SW 1271 (cell line): ENCODE measurements around the gene CCDC178.
"Not testable (repeated sequence)": the region's sequence is repeated elsewhere in the genome, so short reads cannot be mapped to it uniquely, and the experiment has no call there.

ENCODE experiments used
- DNase-seq, 2 experiments: peaks; one replicate each; lab custom pipeline; 2025; lab: John Stamatoyannopoulos, UW

The CCDC178 gene, protein sequence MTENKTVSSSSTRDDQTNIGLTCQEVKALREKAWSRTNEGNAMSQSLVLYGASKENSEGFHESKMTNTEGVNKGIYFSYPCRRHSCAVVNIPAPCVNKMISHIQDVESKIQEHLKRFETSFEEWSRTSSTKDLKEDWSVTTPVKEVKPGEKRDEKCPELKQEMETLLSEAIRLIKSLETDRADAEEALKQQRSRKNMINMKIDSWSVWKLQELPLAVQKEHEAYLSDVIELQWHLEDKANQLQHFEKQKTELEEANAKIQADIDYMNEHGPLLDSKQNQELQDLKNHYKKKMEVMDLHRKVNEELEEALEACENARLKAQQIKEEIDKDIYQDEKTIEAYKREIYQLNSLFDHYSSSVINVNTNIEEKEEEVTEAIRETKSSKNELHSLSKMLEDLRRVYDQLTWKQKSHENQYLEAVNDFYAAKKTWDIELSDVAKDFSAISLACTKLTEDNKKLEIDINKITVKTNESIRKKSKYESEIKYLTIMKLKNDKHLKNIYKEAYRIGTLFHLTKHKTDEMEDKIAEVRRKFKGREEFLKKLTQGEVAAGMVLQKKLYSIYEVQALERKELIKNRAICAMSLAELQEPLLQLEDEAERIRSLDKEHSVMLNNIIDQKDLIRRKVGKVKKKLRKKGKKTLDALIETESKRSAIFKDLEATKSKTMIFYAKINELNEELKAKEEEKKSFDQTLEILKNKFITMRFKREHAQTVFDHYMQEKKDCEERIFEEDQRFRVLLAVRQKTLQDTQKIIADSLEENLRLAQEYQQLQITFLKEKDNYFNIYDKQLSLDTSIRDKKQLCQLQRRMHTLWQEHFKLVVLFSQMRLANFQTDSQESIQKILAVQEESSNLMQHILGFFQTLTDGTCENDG

DNA sequence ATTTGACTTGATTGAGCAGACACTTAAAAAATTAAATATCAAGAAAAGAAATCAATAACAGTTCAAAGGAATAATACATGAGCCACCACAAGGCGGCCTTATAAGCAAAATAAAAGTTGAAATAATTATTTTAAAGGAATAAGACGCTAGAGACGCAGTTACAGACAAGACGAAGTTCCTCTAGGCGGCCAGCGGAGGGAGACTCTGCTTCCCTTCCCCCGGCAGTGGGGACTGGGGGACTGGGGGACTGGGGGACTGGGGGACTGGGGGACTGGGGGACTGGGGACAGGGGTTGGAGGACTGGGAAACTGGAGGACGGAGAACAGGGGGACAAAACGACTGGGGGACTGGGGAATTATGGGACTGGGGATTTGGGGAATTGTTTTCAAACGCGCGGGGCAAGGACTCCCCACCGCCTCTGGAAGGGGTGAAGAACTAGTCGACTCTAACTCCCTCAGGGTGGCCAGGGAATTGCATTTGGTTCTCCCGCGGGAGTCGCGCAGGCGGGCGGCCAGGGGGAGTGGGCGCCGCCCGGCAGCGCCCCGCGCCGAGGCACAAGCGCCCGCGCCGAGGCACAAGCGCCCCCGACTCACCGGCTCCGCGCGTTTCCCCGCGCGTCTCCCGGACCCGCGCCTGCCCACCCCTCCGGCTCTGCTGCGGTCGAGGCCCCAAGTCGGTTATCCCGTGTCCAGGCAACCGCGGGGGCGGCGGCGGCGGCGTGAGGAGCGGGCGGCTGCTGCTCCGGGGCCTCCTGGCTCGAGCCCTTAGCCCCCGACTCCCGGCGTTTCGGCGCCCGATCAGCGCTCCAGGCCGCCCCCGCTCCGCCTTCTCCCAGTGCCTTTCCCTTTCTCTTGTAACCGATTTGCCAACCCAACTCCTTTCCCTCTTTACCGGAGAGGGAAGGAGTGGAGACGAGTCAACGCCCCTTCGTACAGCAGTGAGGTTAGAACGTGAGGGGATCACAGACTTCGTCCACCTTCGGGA lies at the start of gene CCDC178:
Gene CCDC178 (minus strand): TSS at position 662 of the 984 bp plus-strand sequence. CDS start 28,633 bp downstream, outside the sequence.
- DNase-seq = peak in 1 of 2 experiments; percentile 56

DNA sequence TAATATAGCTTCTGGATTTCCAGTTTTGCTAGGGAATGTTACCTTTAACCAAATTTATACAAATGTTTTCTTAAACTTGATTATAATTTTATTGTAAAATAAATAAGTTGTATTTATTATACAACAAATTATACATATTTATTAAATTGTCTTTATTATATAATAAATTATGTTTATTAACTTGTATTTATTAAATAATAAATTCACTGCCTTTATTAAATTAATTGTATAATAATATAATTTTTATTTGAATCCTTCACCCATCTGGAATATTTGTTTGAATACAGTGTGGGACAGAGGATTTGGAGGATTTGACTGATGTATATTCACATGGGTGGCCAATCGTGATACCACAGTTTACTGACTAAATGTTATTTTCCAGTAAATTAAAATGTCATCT lies 43.4 kb upstream of the CCDC178 start:
- DNase-seq = no peak

DNA sequence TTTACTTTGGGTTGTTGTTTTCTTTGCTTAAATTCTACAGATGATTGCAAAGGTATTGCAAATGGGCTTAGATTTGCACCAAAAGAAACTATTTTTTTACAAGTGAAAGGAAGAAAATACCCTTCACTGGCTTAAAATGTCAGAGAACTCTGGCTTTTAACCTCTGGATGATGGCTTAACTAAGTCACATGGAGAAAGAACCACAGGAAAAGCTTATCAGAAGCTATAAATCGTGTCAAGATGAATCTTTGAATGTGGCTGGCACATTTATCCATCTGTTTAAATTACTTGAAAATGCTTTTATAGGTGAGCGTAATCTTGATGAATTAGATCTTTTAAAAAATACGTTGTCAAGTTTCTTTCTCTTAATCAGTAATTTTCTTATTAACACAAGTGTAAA lies 32.0 kb upstream of the CCDC178 start:
- no peak for DNase-seq

DNA sequence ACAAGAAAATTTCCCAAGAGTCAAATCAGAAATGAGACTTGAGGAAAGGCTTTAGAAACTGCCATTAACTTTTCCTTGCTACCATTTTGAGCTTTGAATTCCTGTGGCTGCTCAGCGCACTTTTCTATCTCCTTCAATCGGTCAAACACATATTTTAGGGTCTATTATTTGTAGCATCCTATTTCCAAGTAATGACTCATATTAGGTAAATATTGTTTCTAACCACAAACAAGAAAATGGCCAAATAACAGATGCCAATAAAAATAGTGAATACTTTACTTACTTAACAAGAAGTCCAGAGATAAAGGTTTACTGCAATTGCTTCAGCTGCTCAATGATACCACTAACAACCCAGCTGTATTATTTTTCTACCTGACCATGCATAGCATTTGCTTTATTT lies 29.7 kb upstream of the CCDC178 start:
- DNase-seq = no peak

DNA sequence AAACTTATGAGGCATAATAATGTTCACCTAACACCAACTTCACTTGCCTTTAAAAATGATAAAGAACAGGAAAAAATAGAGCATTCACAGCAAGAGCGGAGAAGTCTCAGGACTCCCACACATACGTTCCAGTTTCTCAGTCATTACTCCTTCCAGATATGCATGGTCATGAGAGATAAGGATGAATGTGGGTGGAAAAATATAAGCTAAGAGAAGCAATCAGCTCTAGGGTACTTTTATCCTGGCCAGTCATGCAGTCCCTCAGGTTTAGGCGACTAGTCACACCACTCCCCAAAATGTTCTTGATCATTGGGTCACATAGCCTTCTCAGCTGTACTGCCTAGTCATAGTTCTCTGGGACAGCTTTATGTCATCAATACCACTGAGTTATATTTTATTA lies 29.2 kb upstream of the CCDC178 start:
- DNase-seq = no peak

DNA sequence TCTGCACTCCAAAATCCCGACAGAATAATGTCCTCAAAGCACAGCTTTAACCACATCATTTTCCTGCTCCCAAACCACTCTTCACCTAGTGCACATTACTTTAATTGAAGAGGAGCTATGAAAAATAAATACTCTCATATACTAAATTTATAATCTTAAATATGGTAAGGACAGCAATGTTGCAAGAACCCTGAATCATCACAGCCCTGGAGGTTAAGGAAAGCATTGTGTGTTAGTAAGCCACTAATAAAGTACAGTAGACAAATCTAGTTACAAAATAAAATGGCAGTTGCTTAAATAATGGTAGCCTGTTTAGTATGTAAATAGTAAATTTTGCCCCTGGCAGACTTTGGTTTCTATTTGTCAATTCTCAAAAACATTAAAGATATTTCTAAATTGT lies 27.0 kb upstream of the CCDC178 start:
- DNase-seq = no peak

DNA sequence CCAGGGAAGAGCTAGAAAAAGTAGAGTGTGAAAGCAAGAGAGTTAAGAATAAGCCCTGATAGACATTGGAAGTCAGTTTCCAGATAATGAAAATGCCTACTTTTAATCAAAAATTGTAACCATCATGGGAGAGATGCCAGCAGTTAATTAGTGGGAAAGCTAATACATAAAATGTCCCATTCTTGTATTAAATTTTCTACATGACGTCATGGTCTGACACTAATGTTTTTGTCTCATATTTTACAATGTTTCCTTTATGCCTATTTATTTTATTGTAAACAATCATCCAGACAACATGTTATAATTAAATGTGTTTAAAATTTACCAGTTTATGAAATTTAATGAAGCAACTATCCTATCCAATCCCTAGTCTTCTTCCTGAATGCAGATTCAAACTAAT lies 26.3 kb upstream of the CCDC178 start:
- no peak for DNase-seq

DNA sequence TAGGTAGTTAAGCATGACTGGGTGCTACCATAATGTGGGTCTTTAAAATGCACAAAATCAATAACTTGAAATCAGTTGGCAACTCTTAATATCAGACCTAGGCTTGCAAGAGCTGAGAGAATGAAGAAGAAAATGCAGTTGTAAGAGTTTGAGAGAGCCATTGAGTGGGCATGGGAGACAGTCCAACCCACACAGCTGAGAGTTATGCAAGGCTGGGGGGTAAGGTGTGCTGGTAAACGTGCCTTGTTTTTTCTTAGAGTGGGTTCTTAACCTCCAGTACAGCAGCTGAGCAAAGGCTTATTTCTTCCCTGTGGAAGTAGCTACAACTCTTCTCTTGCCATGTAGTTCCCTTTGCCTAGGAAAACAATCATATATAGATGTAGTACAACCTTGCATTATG lies 20.2 kb upstream of the CCDC178 start:
- no peak for DNase-seq

DNA sequence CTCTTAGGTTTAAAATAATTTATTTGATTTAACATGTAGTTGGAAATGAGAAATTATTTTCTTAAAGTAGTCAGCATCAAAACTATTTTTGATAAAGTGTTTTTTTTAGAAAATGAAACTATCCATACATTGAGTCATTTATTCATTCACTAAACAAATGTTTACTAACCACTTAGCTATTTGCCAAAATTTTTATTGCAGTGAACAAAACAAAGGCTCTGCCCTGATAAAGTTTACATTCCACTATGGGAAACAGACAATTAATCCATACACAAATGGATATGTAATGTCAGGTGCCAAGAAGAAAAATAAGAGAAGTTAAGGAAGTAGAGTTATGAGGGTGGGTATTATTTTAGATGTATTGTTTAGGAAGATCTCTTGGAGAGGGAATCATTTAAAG lies 19.1 kb upstream of the CCDC178 start:
- DNase-seq = no peak

DNA sequence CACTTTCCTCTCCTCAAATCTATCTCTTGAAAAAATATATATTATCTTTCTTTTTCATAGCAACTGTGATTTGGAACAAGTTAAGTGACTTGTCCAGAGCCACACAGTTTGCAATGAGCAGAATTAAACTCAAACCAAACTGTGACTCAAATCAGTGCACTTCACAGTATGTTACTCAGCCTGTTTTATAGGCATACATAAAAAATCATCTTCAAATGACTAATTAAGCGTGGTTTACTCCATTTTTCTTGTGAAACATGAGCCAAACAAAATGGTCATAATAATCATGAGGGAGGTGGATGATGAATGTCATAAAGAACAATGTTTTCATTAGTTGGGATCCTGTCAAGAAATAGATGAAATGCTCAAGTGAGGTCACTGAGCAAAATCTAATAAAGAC lies 6.1 kb upstream of the CCDC178 start:
- DNase-seq = no peak

DNA sequence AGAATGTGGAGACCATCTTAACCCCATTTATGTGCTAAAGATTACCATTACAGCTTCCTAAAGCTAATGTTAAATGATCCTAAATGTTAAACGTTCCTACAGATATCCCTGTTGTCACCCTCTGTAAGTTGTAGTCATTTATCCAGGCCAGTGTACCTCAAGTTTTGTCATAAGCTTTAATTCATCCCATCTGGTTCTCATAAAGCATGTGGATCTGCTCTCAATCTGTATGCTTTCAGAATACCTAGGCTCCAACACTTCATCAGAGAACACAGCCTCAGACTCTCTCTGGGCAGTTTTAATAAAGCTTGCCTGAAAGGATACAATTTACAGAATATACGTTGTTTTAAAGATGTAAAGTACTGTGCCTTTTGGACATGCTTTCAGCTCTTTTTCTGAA lies 4.2 kb upstream of the CCDC178 start:
- DNase-seq = no peak

DNA sequence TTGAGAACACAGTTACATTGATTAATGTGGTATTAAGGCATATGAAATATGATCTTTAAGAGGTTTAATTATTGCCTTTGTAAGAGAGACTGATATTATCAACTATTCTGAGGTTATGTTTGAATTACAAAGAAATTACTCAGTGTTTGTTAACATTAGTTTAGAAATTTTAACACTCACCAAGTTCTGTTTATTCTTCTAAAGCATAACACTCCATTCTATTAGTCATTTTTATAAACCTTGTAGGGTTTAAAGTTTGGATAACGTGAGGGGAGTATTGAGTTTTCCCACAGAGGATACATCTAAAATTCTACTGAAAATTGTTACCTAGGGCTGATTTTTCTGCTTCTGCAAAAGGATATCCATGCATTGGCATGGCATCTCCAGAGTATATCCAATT lies 7.7 kb downstream of the CCDC178 start:
- no peak for DNase-seq

DNA sequence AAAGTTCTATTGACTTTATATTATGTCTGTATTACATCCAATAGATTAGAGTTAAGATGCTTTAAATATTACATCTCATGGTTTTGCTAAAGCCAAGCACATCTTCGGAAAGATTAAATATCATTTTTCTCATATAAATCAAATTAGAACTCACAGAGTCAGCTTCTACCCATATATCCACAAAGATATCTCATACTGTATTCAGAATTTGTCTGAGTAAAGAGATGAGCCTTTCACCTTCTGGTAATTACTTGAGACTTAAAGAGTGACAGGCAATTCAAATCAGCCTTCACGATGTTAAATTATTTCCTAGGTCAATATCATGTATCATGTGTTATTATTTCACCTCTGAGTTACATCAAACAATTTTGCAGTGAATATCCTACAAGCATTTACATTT lies 13.0 kb downstream of the CCDC178 start:
- DNase-seq = no peak

DNA sequence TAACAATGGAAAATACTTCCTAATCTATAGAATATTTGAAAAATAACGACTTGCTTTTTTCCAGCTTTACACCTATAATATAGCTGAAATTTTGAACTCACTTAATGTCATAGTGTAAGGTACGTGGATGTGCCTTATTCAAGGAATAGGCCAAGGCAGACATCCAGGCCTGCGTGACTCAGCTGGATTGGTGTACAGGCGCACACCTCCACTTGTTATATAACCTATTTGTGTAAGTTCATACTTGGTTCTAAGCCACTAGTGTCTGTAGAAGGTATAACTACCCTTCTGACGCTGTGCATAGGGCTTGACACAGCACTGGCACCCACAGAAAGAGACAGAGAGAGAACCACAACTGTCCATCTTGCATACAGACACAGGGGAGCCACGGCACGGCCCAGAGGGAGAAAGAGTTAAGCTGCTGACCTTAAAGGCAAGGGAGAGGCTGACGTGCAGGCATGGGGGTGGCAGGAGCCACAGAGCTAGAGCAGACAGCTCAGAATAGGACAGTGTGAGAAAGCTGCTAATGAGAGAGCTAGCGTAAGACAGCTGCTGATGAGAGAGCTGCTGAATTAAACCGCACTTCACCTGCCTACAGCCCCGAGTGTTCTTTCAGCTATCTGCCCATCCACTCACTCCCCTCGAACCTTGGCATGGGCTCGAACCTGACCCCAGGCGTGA lies 16.1 kb downstream of the CCDC178 start:
- no peak for DNase-seq

DNA sequence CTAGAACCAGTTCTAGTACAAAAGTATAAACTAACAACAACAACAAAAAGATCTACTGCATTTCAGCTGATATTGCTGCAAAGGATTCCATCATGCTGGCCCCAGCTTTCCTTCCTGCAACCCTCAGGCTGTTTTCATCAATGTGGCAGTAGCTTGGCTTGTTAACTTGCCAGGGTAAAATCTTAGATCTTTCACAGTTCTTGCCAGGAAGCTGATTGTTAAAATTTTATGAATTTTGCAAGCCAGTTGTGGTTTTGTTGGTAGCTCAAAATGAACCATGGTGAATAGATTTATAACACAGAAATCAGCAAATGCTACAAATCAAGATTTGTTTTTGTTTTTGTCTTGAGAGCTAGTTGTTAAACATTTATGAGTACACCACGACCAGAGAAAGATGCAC lies 19.3 kb downstream of the CCDC178 start:
- DNase-seq = no peak

DNA sequence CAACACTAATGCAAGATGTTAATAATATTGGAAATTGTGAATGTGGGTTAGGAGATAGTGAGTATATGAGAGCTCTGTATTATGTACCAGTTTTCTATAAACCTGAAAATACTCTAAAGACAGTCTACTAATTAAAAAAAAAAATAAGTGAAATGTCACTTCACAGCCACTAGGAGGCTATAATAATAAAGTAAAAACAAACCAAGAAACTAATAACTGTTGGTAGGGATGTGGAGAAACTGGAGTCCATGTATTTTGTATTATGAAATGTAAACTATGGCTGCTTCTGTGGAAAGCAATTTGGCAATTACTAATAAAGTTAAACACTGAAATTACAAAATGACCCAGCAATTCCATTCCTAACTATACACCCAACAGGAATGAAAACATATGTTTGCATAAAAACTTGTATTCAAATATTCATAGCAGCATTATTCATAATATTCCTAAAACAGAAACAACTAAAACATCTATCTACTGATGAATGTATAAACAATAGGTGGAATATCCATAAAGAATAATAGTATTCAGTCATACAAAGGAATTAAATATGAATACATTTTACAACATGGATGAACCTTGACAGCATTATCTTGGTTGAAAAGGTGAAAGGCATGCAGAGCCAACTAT lies 36.2 kb downstream of the CCDC178 start:
- DNase-seq = peak in 1 of 2 experiments; percentile 15

DNA sequence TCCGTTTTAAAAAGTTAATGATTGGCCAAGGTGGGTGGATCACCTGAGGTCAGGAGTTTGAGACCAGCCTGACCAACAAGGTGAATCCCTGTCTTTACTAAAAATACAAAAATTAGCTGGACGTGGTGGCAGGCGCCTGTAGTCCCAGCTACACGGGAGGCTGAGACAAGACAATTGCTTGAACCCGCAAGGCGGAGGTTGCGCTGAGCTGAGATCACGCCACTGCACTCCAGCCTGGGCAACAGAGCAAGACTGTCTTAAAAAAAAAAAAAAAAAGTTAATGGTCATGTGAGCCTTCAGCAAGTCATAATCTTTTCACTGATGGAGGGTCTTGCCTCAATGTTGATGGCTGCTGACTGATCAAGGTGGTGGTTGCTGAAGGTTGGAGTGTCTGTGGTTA lies 41.6 kb downstream of the CCDC178 start:
- DNase-seq = not testable (repeated sequence)

DNA sequence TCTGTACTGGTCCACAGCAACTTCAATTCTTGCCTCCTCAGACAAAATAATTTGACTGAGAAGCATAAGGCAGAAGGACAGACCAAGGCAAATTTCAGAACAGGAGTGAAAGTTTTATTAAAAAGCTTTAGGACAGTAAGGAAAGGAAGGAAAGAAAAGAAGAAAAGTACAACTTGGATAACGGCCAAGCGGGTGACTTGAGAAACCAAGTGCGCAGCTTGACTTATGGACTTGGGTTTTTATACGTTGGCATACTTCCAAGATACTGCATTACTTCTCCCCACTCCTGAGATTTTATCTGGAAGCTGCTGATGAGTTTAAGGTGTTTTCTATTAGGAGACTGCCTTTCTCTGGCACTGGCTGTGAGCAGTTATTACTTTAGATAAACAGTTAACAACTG lies 64.7 kb downstream of the CCDC178 start:
- DNase-seq = no peak

DNA sequence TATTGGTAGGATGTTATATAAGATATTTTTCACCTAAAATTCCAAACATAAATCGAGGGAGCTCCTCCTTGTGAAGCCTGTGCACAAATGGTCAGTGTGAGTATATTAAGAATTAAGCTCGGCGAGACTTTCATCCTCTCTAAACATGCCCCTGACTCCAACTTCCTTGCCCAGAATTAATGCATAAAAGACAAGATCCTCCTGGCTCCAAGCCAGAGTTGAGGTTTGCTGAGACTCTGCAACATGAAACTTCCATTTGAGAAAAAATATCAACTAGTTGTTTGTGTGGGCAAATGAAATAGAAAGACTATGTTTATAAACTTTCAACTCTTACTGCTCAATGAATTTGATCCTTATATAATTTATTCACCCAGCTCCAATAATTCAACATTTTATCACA lies 68.1 kb downstream of the CCDC178 start:
- DNase-seq = no peak

DNA sequence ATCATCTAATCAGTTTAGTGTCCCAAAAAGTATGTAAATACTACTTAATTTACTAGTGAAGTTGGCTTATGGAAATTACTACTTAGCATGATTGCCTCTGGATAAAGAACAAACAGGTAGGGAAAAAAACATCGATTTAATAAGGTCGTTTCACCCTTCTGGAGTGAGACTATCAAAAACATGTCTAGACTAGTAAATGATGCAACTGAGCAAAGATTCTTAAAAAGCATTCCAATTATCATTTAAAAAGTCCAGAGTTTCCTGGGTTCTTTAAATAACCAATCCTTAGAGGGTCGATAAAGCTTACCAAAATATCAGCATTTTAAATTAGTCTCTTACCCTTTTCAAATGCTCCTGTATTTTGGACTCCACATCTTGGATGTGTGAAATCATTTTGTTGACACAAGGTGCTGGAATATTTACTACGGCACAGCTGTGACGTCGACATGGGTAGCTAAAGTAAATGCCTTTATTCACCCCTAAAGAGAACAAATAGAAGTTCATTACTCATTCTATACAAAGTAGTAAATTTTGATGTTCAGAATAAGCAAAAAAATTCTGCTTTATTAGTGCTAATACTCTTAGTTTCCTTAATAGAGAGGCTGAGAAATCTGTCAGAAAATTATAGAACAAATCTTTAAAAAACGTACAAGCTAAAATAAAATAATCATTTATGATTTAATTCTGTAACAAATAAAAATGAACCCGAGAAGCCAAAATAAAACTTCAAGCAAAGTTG lies 70.6 kb downstream of the CCDC178 start:
- no peak for DNase-seq
